ENCODE data around the gene ACTMAP.

The ACTMAP gene

GRCh38 chr19:40718774-40719391 is 31.4 kb downstream of the ACTMAP start:
- DNase-seq (ENCODE audit: low read depth in 2 of 2), result no peak

GRCh38 chr19:40717880-40718773 is 32.1 kb downstream of the ACTMAP start:
- no peak for DNase-seq (ENCODE audit: low read depth in 2 of 2)

GRCh38 chr19:40717325-40717879 is 32.9 kb downstream of the ACTMAP start:
- DNase-seq (ENCODE audit: low read depth in 2 of 2), result no peak

GRCh38 chr19:40716482-40717324 is 33.6 kb downstream of the ACTMAP start, which contains the start of the genes COQ8B and ITPKC:
TSS of gene COQ8B (minus strand) at chr19:40716886. CDS start at chr19:40714632, 2,254 bp downstream.
TSS of gene ITPKC (plus strand) at chr19:40717112. CDS start at chr19:40717136, 24 bp downstream.
- peak; percentile 99 to 100 for DNase-seq (ENCODE audit: low read depth in 2 of 2)

DNA sequence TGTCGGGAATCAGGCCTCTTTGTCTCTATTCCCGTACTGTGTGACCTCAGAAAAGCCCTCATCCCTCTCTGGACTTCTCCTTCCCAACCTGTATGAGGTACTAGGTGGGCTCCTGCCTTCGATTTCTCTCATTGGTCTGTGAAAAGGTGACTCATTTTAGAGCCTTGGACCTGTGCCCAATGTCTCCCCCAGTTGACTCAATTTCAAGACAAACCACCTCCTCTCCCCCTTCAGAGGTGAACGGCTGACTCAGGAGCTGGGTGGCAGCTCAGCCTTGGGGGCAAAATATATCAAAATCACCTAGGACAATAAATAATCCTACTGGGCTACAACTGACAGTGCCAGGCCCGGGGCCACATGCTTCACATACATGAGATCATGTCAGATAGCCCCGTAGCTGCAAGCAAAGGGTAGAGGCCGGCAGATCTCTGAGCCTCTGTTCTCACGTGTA is 34.2 kb downstream of the ACTMAP start:
- peak; percentile 54 to 63 for DNase-seq (ENCODE audit: low read depth in 2 of 2)

- DNase-seq (ENCODE audit: low read depth in 2 of 2), result peak; percentile 84 to 91
Observed at GRCh38 chr19:40714441-40715299, 35.6 kb downstream of the ACTMAP start.

DNA sequence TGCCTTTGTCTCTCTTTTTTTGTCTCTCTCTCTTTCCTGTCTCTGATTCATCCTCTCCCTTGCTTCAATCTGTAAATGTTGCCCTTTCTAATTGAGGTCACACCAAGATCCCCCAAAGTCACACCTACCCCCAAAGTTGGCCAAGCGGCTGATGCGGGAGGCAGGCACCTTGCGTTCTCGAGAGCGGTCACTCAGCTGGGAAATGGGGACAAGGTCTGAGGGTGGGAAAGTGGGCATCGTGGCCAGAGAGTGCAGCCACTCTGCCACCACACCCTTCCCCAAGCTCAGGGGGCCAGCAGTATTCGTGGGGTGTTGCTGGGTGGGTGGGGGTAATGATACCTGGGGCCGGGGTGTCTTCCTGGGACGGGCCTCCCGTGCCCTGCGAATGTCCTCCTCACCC is 36.3 kb downstream of the ACTMAP start:
- no peak for DNase-seq (ENCODE audit: low read depth in 2 of 2)

DNA sequence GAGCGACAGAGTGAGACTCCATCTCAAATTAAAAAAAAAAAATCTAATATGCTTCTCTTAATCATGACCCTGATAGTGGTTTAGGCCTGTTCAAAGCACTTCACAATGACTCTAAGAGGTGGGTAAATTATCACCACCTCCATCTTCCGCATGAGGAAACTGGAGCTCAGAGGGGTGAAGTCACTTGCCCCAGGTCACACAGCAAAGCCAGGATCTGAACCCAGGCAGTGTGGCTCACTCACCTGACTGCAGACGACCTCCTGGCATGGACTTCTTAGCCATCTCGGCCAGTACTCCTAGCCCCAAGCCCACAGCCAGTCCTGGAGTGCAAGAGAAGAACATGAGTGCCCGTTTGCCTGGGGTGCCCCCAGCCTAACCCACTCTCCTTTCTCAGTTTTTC is 40.5 kb downstream of the ACTMAP start:
- no peak for DNase-seq (ENCODE audit: low read depth in 2 of 2)

- DNase-seq (ENCODE audit: low read depth in 2 of 2), result no peak
Observed at GRCh38 chr19:40707615-40708014, 42.7 kb downstream of the ACTMAP start.

- DNase-seq (ENCODE audit: low read depth in 2 of 2), result no peak
Observed at GRCh38 chr19:40705950-40706619, 44.2 kb downstream of the ACTMAP start.

DNA sequence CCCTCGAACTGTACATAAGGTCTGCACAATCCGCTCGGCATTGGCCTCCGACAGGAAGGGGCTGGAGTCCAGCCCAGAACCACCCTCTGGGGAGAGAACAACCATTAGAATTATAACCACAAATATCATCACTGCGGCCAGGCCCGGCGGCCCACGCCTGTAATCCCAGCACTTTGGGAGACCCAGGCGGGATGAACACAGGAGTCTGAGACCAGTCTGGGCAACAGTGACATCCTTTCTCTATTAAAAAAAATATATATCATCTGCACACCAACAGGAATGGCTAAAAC is 45.0 kb downstream of the ACTMAP start:
- DNase-seq (ENCODE audit: low read depth in 2 of 2), result no peak

- no peak for DNase-seq (ENCODE audit: low read depth in 2 of 2)
Observed at GRCh38 chr19:40704491-40705361, 45.6 kb downstream of the ACTMAP start.

- DNase-seq (ENCODE audit: low read depth in 2 of 2), result no peak
Observed at GRCh38 chr19:40703029-40703755, 47.1 kb downstream of the ACTMAP start.

GRCh38 chr19:40702337-40703012 is 47.8 kb downstream of the ACTMAP start:
- DNase-seq (ENCODE audit: low read depth in 2 of 2), result no peak

DNA sequence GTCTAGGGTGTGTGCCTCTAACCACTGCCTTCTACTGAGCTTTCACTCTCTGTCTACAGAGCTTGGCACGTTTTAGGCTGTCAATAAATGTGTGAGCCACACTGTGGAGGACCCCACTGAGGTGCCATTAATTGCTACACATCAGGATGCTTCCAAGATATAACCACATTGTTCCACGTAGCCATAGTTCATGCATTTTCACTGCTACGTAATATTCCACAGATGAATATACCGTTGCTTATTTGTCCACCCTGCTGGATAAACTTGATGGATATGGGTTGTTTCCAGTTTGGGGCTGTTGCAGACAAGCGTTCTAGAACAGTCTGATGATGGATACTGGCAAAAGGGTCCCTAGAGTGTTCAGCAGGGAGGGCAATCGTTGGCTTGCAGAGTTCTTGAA is 48.5 kb downstream of the ACTMAP start:
- DNase-seq (ENCODE audit: low read depth in 2 of 2), result no peak

DNA sequence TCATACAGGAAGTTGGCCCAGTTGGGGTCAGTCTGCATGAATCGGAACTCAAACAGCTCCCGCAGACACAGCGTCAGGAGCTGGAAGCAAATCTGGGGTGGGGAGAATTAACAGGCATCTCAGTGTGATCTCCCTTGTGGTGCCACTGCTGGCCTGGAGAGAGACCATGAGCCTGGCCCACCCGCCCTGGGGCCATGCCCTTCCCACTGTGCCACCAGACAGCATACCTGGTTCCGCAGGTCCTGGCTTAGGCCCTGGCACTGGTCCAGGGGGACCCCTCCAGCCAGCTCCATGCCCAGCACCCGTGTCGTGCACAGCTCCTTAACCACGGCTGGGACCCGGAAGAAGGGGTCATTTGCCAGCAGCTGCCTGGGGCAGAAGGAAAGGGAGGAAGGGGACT is 50.2 kb downstream of the ACTMAP start:
- no peak for DNase-seq (ENCODE audit: low read depth in 2 of 2)

DNA sequence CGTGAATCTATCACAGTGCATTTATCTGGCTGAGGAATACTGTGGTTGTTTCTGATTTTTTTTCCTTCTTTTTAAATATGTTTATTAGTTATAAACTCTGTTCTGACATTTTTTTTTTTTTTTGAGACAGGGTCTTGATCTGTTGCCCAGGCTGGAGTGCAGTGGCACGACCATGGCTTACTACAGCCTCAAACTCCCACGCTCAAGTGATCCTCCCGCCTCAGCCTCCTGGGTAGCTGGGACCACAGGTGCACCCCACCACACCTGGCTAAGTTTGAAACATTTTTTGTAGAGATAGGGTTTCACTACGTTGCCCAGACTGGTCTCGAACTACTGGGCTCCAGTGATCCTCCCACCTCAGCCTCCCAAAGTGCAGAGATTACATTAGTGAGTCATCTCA is 53.3 kb downstream of the ACTMAP start:
- DNase-seq (ENCODE audit: low read depth in 2 of 2), result no peak

DNA sequence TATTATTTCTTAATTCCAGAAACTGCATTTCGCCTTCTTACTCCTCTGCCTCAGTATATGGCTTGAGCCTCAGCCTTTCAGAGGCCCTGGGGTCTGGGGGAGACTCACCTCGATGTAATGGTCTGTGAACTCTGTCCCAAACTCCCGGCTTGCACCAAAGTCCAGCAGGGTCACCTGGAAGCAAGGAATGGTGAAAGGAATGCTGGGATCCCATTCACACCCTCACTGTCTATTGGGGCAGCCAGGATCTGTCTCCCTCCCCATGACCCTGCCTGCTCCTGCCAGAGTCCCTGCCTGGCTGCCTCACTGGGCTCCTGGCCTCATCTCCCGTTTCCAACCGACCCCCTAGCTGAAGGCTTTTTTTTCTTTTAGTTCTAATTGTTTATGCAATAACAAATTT is 54.4 kb downstream of the ACTMAP start:
- DNase-seq (ENCODE audit: low read depth in 2 of 2), result no peak
